Measurements from ENCODE around the gene RAPGEF1. TPM values are rescaled to one million over a fixed set of nuclear protein-coding genes. Genes with fewer than 3 reads are reported as not detected.
A peak's percentile ranks its signal among the peaks of the same experiment; 100 is the strongest.

Gene RAPGEF1
- total RNA-seq, 6 experiments from 2014 or later: 22.9 to 53.6 (median 30.2) TPM

- 75% methylated on average over 11 of the region's 13 CpGs for WGBS (ENCODE audit: insufficient coverage, low coverage, low lambda C conversion rate, missing lambda C conversion rate)
- Histone ChIP-seq H3K4me3 (no peak overlapping the region), H3K4me1 (peaks cover 0 to 33% (median 16%) of the 10 kb centered on the region in 4 donors), H3K36me3 (no peaks in the 10 kb centered on the region), H3K27ac (peak overlapping the region in 1 of 3 donors; percentile 53), H3K27me3 (no peaks in the 10 kb centered on the region), H3K9me3 (no peaks in the 10 kb centered on the region)
- ATAC-seq (peak; percentile 51 to 65 (median 64)), DNase-seq (peak; percentile 60 to 67 (median 61))
- intact Hi-C loops (cut with DNase I): loop anchor here in 1 of 2 donors (10.0 kb wide), 1 partner anchor 64 kb away; no protein-coding TSS in a partner anchor
- TF ChIP-seq CTCF (IDR thresholded peaks at IDR 0.05) (no peak), POLR2A (IDR thresholded peaks at IDR 0.05) (peak; percentile 28)
Observed at GRCh38 chr9:131670247-131671132, 69.4 kb downstream of the RAPGEF1 start.

GRCh38 chr9:131669269-131670157 is 70.4 kb downstream of the RAPGEF1 start:
- Histone ChIP-seq H3K36me3 (no peaks in the 10 kb centered on the region), H3K9me3 (no peaks in the 10 kb centered on the region), H3K4me3 (no peak overlapping the region), H3K27me3 (no peaks in the 10 kb centered on the region), H3K27ac (peak overlapping the region; percentile 21 to 65 (median 35)), H3K4me1 (peaks cover 0 to 23% (median 12%) of the 10 kb centered on the region in 4 donors)
- DNase-seq (peak in 1 of 3 donors; percentile 39), ATAC-seq (peak in 1 of 4 donors; percentile 8)
- TF ChIP-seq POLR2A (IDR thresholded peaks at IDR 0.05) (no peak), CTCF (IDR thresholded peaks at IDR 0.05) (no peak)
- WGBS (ENCODE audit: insufficient coverage, low coverage, low lambda C conversion rate, missing lambda C conversion rate): 77% methylated on average over 3 of the region's 12 CpGs
- intact Hi-C loops (cut with DNase I): loop anchor here in 1 of 2 donors (10.0 kb wide), 1 partner anchor 65 kb away; no protein-coding TSS in a partner anchor

GRCh38 chr9:131668439-131669268 is 71.2 kb downstream of the RAPGEF1 start:
- Histone ChIP-seq H3K27ac (peak overlapping the region; percentile 13 to 65 (median 35)), H3K4me1 (peaks cover 0 to 23% (median 12%) of the 10 kb centered on the region in 4 donors)
- 36% methylated on average over 10 of the region's 15 CpGs for WGBS (ENCODE audit: insufficient coverage, low coverage, low lambda C conversion rate, missing lambda C conversion rate)

More at GRCh38 chr9:131668439-131669268, 71.2 kb downstream of the RAPGEF1 start:
- Histone ChIP-seq H3K4me3 (no peak overlapping the region), H3K36me3 (no peaks in the 10 kb centered on the region), H3K9me3 (no peaks in the 10 kb centered on the region), H3K27me3 (no peaks in the 10 kb centered on the region)
- peak; percentile 38 to 46 (median 42) for ATAC-seq
- TF ChIP-seq CTCF (IDR thresholded peaks at IDR 0.05) (no peak), POLR2A (IDR thresholded peaks at IDR 0.05) (no peak)
- intact Hi-C loops (cut with DNase I): no loop called here
- peak in 2 of 3 donors; percentile 36 to 42 for DNase-seq
